SK-N-SH treated with all-trans-retinoic acid at 6 μM for 48 hours (cell line): ENCODE measurements around the gene SEMA3F.

ENCODE experiments used
- ATAC-seq: fragments of 200-7000 bp; cut with Tn5 transposase; 3 replicates; pipeline ENCODE4 v1.9.1; 2020; ENCODE audit warnings: mild to moderate bottlenecking, moderate library complexity
- ARNTL ChIP-seq: fragments of 450-650 bp; formaldehyde crosslinking; IDR thresholded peaks from 2 replicates; pipeline ENCODE4 v1.5.0; 2020; ENCODE audit warnings: low read depth, mild to moderate bottlenecking, moderate library complexity, borderline replicate concordance
- BACH2 ChIP-seq: fragments of 250-450 bp; sonication (Bioruptor Pico); IDR thresholded peaks from 2 replicates; pipeline ENCODE4 v1.9.0; 2021; ENCODE audit warnings: mild to moderate bottlenecking, borderline replicate concordance
- CSDC2 ChIP-seq: fragments of 250-450 bp; sonication (Bioruptor Pico); IDR thresholded peaks from 2 replicates; pipeline ENCODE4 v1.5.0; 2020; ENCODE audit warnings: mild to moderate bottlenecking, moderate library complexity
- CSRNP3 ChIP-seq: fragments of 250-450 bp; sonication (Bioruptor Pico); IDR thresholded peaks from 2 replicates; pipeline ENCODE4 v1.5.1; 2021; ENCODE audit warnings: mild to moderate bottlenecking, moderate library complexity
- ESRRG ChIP-seq: fragments of 250-450 bp; sonication (Bioruptor Pico); IDR thresholded peaks from 2 replicates; pipeline ENCODE4 v1.6.1; 2021; ENCODE audit warnings: mild to moderate bottlenecking
- GLIS3 ChIP-seq: fragments of 250-450 bp; sonication (Bioruptor Pico); IDR thresholded peaks from 2 replicates; pipeline ENCODE4 v1.5.0; 2020; ENCODE audit warnings: mild to moderate bottlenecking, moderate library complexity
- ISL1 ChIP-seq: fragments of 250-450 bp; sonication (Bioruptor Pico); IDR thresholded peaks from 2 replicates; pipeline ENCODE4 v2.1.2; 2022; ENCODE audit warnings: mild to moderate bottlenecking, moderate library complexity
- OSR1 ChIP-seq: fragments of 250-450 bp; sonication (Bioruptor Pico); IDR thresholded peaks from 2 replicates; pipeline ENCODE4 v1.8.0; 2022; ENCODE audit warnings: moderate library complexity, mild to moderate bottlenecking, inconsistent platforms
- PATZ1 ChIP-seq: fragments of 250-450 bp; sonication (Bioruptor Pico); IDR thresholded peaks from 2 replicates; pipeline ENCODE4 v1.8.0; 2020; ENCODE audit warnings: mild to moderate bottlenecking, moderate library complexity, borderline replicate concordance
- POU6F1 ChIP-seq: fragments of 250-450 bp; sonication (Bioruptor Pico); IDR thresholded peaks from 2 replicates; pipeline ENCODE4 v1.8.0; 2021; ENCODE audit warnings: low read depth, mild to moderate bottlenecking, moderate library complexity, borderline replicate concordance
- PPARA ChIP-seq: fragments of 250-450 bp; sonication (Bioruptor Pico); IDR thresholded peaks from 2 replicates; pipeline ENCODE4 v1.5.0; 2020; ENCODE audit warnings: mild to moderate bottlenecking, borderline replicate concordance
- RARB ChIP-seq: fragments of 250-450 bp; sonication (Bioruptor Pico); IDR thresholded peaks from 2 replicates; pipeline ENCODE4 v1.8.0; 2021; ENCODE audit warnings: mild to moderate bottlenecking, moderate library complexity
- SNAI2 ChIP-seq: fragments of 250-450 bp; sonication (Bioruptor Pico); IDR thresholded peaks from 2 replicates; pipeline ENCODE4 v1.5.0; 2020; ENCODE audit warnings: mild to moderate bottlenecking, moderate library complexity
- TCF4 ChIP-seq: fragments of 250-450 bp; sonication (Bioruptor Pico); IDR thresholded peaks from 2 replicates; pipeline ENCODE4 v1.8.0; 2021; ENCODE audit warnings: mild to moderate bottlenecking, moderate library complexity, borderline replicate concordance
- TOX ChIP-seq: fragments of 250-450 bp; sonication (Bioruptor Pico); IDR thresholded peaks from 2 replicates; pipeline ENCODE4 v1.8.0; 2021; ENCODE audit warnings: mild to moderate bottlenecking, moderate library complexity, borderline replicate concordance
- ZC3H10 ChIP-seq: fragments of 250-450 bp; sonication (Bioruptor Pico); IDR thresholded peaks from 2 replicates; pipeline ENCODE4 v1.5.1; 2021; ENCODE audit warnings: mild to moderate bottlenecking, moderate library complexity
- ZFP3 ChIP-seq: fragments of 250-450 bp; sonication (Bioruptor Pico); IDR thresholded peaks from 2 replicates; pipeline ENCODE4 v1.5.0; 2020; ENCODE audit warnings: mild to moderate bottlenecking, moderate library complexity
- ZFP30 ChIP-seq: fragments of 450-650 bp; formaldehyde crosslinking; IDR thresholded peaks from 2 replicates; pipeline ENCODE4 v1.5.0; 2022; ENCODE audit warnings: mild to moderate bottlenecking, moderate library complexity
- ZNF565 ChIP-seq: fragments of 450-650 bp; formaldehyde crosslinking; conservative IDR thresholded peaks from 2 replicates; pipeline ENCODE4 v1.5.0; 2020; ENCODE audit warnings: low read depth, mild to moderate bottlenecking, moderate library complexity
- ZNF8 ChIP-seq: fragments of 450-650 bp; formaldehyde crosslinking; IDR thresholded peaks from 2 replicates; pipeline ENCODE4 v1.5.0; 2020; ENCODE audit warnings: mild to moderate bottlenecking, moderate library complexity

The SEMA3F gene

GRCh38 chr3:50215529-50215928, 60.4 kb downstream of the SEMA3F start (continued):
- TF ChIP-seq TCF4 (no peak), OSR1 (CRISPR knock-in tag) (no peak), ESRRG (no peak), PPARA (CRISPR knock-in tag) (no peak), SNAI2 (CRISPR knock-in tag) (no peak), ZFP3 (no peak)
- TF ChIP-seq, all 23 proteins: peak for 0

- no peak for TF ChIP-seq CSRNP3 (CRISPR knock-in tag)
- TF ChIP-seq BACH2 (CRISPR knock-in tag): no peak
- TF ChIP-seq ARNTL: no peak
- TF ChIP-seq POU6F1 (CRISPR knock-in tag): no peak
- ATAC-seq: no peak
Measured at GRCh38 chr3:50217681-50218080, 62.6 kb downstream of the SEMA3F start.

- ATAC-seq: no peak
- TF ChIP-seq OSR1 (CRISPR knock-in tag): no peak
- TF ChIP-seq BACH2 (CRISPR knock-in tag): no peak
- TF ChIP-seq ISL1 (CRISPR knock-in tag): no peak
Measured at GRCh38 chr3:50218448-50218847, 63.3 kb downstream of the SEMA3F start.

GRCh38 chr3:50219285-50219684, 64.2 kb downstream of the SEMA3F start:
- no peak for ATAC-seq
- TF ChIP-seq TOX (CRISPR knock-in tag) (no peak), ESRRG (no peak), ZFP3 (no peak), PPARA (CRISPR knock-in tag) (no peak), PATZ1 (CRISPR knock-in tag) (no peak), ARNTL (no peak), ZFP30 (no peak), ZNF8 (CRISPR knock-in tag) (no peak), ZNF565 (CRISPR knock-in tag) (no peak)

- no peak for ATAC-seq
- TF ChIP-seq ISL1 (CRISPR knock-in tag): no peak
- TF ChIP-seq PATZ1 (CRISPR knock-in tag): no peak
- TF ChIP-seq ZNF8 (CRISPR knock-in tag): no peak
- TF ChIP-seq RARB (CRISPR knock-in tag): no peak
- no peak for TF ChIP-seq TOX (CRISPR knock-in tag)
- no peak for TF ChIP-seq GLIS3
- no peak for TF ChIP-seq CSRNP3 (CRISPR knock-in tag)
- TF ChIP-seq OSR1 (CRISPR knock-in tag): no peak
- TF ChIP-seq CSDC2 (CRISPR knock-in tag): no peak
- TF ChIP-seq ZFP30: no peak
- TF ChIP-seq ZC3H10: no peak
- TF ChIP-seq SNAI2 (CRISPR knock-in tag): no peak
- no peak for TF ChIP-seq ZNF565 (CRISPR knock-in tag)
- TF ChIP-seq TCF4: no peak
- TF ChIP-seq, all 23 proteins: peak for 0
Measured at GRCh38 chr3:50220109-50220508, 65.0 kb downstream of the SEMA3F start.
